NCI-H1092 treated with DMSO at 0.1 percent for 48 hours (cell line): ENCODE data around the gene TCF4.

Experiments used
- DNase-seq: peaks from one replicate; lab custom pipeline; 2025; lab: John Stamatoyannopoulos, UW

Gene TCF4

GRCh38 chr18:55384551-55385275 lies 203.3 kb downstream of the TCF4 start:
- peak; percentile 57 for DNase-seq

DNA sequence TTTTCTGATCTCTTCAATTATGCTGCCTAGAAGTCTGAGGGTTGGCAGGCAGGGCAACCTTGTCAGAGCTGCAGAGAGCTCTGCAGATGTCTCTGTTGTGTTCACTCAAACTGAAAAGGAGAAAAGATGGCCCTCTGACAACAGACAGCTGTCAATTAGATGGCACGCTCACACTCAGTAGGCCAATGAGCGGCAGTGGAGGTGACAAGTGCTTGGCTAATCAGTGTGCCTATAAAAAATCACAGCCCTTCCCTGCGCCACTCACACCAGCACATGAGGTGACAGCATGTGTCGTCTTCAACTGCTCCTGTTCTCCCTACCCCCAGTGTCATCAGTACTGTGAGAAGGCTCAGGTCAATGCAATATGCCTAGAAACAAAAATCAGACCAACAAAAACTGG lies 203.9 kb downstream of the TCF4 start:
- DNase-seq, result no peak

DNA sequence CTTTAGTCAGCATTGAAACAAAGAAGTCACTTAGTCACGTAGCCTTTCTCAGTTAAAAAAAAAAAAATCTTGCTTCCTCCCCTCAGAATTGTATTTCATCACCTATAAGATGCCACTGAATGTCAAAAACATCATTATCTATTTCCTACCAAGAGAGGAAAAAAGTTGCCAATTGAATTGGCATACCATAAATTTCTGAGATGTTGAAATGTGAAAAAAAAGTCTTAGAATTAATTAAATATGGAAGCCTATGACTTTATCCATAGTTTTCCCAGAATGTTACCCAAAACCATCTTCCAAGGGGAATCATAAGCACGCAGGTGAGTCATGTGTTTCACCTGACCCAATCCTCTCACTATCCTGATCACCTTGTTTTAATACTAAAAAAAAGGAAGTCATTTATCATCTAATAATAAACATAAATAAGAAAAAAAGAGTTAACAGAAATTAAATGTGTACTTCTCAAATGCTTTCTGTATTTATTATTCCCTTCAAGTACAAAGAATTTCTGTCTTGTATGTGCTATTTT lies 205.7 kb downstream of the TCF4 start:
- DNase-seq, result no peak

- DNase-seq, result no peak
Observed at GRCh38 chr18:55381277-55381676, 206.7 kb downstream of the TCF4 start.

DNA sequence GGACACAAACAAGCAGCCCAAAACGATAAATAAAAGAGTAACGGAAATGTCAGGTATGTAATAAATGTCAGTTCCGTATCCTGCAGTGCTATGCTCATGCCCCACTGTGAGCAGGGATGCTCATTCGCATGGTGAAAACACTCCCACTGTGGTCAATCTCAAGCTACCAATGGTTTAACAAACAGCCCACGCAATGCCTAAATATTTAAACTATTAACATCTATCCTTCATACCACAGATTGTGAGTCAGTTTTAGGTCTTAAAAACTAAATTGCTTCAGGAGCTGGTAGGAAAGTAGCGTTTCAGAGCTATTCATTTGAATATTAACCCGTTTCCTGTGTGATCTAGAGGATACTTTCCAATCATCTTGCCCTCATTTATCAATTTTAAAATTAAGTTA lies 207.4 kb downstream of the TCF4 start:
- DNase-seq, result no peak

- no peak for DNase-seq
Observed at GRCh38 chr18:55376387-55376786, 211.6 kb downstream of the TCF4 start.

DNA sequence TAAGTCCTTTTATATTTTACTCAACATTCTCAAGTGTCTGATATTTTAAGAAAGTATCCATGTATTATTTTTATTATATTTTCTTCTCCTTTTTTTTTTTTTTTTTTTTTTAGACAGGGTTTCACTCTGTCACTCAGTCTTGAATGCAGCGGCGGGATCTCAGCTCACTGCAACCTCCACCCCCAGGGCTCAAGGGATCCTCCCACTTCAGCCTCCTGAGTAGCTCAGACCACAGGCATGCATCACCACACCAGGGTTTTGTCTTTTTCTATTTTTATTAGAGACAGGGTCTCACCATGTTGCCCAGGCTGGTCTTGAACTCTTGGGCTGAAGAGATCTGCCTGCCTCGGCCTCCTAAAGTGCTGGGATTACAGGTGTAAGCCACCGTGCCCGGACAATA lies 212.1 kb downstream of the TCF4 start:
- DNase-seq, result no peak

GRCh38 chr18:55374741-55375140 lies 213.3 kb downstream of the TCF4 start:
- DNase-seq, result no peak

DNA sequence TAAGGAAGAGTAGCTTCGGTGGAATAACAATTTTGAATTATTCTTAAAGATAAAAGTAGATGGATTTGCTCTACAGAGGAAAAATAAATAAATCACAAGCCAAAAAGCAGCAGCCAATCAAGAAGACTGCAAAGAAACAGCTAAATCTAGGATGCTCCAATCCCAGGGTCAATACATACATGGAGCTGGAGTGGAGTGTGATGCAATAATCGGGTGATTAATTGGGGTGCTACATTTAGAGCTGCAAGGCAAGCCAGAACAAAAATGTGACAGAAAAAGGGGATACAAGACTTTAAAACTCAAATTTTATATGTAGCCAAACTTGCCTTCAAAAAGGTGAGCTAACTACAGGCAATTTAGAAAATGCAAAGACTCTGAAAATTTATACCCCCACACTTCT lies 215.8 kb downstream of the TCF4 start:
- DNase-seq, result no peak

DNA sequence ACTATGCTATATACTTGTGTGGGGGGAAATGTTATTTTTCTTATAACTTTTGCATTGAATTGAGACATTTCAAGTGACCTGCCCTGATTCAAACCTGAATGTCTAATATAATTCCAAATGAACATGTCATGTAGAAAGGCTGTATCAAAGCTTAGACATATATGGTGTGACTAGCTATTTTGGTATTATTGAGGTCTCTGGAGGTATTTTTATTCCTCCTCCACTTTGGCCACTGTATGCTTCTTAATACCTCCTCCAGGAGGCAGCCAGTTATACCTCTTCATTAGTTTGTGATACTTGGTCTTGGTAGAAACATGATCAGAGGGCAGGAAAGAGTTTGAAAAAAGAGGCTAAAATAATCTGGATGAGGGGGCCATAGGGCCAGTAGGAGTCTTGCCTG lies 217.1 kb downstream of the TCF4 start:
- no peak for DNase-seq

DNA sequence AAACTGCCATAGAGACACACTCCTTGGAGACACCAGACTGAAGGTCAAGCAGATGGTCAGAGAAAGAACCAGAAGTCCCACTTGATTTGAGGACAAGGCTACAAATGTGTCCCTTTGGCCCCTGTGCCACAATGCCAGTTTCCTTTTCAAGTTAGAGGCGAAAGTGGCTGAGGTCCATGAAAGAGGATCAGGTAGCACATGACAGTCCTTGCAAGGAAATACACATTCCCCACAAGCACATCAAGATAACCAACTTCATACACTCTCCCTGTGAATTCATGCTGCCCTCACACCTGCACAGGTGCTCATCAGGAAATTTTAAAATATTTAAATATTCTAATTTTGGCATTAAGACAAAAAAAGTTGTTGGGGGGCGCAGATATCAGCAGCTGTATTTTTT lies 218.6 kb downstream of the TCF4 start:
- no peak for DNase-seq

DNA sequence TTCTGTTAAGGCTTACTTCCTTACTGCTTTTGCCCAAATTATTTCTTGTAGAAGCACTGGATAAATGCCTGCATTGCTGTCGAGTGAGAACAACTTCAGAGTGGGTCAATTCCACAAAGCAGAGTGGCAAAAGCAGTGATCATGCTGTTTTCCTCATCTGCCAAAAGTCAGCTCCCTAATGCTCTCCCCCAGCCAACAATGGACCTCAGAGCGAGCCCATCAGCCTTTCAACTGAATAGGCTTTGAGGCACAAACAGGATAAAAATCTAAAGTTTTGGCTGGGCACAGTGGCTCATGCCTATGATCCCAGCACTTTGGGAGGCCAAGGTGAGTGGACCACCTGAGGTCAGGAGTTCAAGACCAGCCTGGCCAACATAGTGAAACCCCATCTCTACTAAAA lies 222.7 kb downstream of the TCF4 start:
- no peak for DNase-seq

DNA sequence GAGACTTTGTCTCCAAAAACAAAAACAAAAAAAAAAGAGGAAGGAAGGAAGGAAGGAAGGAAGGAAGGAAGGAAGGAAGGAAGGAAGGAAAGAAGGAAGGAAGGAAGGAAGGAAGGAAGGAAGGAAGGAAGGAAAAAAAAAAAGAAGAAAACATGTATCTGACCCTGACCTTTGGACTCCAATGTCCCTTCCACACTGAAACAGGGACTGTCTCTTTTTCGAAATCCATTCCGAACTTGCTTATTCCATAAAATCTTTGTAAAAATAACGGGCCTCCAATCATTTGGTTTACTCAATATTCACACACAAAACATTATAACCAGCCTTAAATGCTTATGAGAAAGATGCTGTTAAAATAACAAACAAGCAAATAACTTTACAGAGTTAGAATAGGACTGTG lies 225.7 kb downstream of the TCF4 start:
- DNase-seq, result no peak

DNA sequence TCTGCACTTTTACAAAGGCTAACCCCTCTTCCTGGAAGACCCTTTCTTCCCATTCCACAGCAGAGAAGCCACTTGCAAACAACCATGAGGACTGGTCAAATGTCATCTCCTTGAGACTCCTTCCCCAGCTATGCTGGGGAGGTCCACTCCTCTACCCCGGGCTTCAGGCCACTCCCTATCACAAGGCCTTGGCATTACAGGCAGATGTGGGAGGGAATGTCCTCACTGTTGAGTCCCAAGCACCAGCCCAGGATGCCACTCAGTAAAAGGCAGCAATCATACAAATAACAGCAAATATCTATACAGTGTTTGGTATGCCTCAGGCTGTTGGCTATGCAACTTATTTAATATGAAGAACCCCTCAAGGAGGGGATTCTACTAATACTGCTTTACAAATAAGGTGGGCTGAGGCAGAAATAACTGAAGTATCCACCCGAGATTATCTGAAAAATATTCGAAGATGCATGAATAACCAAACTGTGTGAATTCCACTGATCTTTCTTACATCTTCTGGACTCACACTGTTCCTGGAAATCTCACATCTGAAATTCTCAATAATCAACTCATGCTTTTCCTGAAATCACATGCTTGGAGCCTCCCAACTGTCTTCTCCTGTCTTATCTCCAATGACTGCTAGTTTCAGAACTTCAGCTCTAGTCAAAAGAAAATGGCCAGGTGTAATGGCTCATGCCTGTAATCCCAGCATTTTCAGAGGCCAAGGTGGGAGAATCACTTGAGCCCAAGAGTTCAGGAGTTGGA lies 226.3 kb downstream of the TCF4 start:
- DNase-seq, result no peak

- DNase-seq, result no peak
Observed at GRCh38 chr18:55360061-55360460, 227.9 kb downstream of the TCF4 start.

DNA sequence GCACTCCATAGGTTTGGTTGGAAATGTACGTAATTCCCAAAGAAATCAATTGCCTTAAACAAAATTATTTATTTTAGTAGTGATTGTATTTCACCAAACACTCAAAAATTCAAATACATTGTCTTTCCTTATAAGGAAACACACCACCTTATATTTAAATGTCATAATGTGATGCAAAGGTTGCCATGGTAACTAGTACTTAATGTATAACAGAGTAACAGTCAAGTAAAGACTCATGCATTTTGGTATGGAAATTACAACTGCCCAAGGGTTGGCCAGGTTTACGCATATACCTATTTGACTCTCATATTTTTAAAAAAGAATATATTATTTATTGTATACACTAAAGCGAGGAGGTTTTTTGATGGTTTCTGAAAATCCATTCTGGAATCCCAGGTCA lies 231.2 kb downstream of the TCF4 start:
- no peak for DNase-seq

DNA sequence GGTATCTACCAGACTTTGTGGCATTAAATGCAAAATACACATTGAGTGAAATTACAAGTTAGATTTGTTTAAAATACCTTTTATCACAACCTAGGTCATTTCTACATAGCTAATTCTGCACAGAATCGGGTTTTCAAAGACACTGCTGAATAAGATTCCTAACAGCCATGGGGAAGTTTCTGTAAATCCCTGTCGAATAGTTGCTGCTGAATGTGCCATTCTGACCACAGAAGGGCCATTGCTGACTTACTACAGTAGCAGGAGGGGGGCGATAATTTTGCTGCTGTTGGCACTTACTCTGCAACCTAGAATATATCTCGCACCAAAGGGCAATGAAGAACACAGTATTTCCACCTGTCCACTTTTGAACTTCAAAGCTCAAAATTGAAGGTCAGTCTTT lies 232.8 kb downstream of the TCF4 start:
- DNase-seq, result no peak

DNA sequence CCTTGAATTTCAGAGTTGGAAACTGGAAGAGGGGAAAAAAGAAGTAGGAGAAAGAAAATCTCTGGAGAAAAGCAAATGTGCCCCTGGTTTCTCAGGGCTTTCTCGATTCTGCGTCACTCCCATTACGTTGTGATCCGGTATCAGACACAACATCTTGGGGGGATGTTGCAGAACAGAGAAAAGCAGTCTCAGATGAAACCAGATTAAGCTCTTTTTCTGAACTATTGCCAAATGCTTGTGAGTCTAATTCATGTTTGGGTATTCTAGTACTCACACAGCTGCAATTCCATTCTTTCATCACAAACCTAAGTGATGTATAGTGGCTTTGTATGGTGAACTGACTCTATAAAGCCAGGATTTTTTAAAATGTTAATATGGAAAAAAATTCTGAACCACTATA lies 233.2 kb downstream of the TCF4 start:
- DNase-seq, result no peak

DNA sequence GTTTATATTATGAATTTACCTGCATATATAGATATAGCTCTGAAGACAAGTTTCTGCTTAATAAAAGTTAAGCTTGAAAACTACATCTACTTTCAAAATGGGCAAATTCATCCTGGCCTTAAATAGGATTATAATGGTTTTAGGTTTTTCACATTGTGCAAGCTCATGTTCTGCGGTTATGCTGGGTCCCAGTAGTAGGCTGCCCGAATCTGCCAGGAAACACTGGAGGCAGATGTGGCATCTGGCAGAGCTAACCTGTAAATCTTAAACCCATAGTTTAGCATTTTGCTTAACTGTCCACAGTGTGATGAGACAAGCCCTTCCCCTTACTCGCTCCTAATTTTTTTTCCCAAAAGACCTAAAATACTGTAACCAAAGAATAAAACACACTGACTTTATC lies 234.2 kb downstream of the TCF4 start:
- no peak for DNase-seq

DNA sequence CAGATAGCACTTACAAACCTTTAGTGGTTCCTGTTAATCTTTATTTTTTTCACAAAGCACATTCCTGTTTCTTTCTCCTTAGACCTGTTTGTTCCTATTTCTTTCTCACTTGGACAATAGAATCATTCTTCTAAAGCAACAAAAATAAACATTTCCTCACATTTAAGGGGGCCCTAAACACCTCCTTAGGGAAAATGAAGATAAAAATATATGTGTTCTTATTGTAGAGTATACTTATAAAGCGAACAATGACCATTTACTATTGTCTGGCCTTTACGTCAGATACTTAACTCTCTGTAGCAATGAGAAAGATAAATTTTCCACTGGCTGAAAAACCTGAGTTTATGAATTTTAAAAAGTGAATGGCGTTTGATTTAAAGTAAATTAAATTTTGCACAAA lies 234.6 kb downstream of the TCF4 start:
- DNase-seq, result no peak

DNA sequence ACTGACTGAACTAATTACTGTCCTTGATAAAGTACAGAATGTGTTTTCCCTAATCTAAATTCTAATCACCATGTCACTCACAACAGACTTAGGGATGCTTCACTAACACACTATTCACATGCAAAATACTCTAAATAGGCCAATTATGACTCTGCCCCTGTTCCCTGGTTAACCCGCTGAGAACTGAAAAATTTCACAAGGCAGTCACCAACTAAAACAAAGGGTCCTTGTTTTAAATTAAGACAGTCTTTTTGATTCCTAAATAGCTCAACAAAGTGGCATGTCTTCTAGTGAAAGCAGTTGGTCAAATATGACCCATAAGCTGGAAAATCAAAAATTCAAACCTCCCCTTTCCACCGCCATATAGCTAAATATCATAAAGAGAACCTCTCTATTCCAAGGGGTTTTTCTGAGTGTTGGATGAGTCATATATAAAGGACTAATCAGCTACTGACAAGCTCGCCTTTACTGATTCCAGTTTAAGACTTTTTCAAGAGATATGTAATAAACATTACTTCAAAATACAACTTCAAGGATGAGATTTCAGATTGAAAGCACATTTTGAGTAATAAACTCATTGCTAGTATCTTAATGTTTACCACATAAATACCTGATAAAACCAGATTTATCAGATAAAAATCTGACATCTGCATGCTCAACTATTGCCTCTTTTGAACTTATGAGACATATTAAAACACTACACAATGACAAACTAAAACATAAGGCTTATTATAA lies 235.8 kb downstream of the TCF4 start:
- DNase-seq, result no peak

DNA sequence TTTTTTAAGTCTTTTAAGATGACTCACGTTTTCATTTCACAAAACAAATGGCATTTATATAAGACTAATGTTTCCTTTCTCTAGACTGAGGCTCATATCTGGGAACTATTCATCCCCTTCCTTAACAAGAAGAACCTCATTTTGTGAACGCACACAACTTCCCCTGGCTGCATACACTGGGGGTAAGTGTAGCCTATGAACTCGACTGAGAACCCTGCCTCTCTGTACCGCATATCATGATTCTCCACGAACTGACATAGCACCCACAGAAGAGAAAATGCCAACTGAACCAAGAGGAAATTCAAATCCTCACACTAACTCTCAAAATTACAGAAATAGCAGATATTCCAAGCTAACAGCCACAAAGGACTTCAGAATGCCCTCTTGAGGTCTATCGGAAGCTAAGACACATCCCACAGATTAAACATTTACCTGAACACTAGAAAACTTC lies 236.7 kb downstream of the TCF4 start:
- no peak for DNase-seq

- no peak for DNase-seq
Observed at GRCh38 chr18:55349685-55350084, 238.3 kb downstream of the TCF4 start.
